ENCODE results near the gene HS3ST3A1. TPM values are rescaled to one million over a fixed set of nuclear protein-coding genes. Genes with fewer than 3 reads are reported as not detected.

HS3ST3A1 gene
- total RNA-seq, 1 donor from 2014 or later, result not detected

- Histone ChIP-seq H3K27me3 (no peaks in the 10 kb centered on the region), H3K36me3 (no peaks in the 10 kb centered on the region), H3K9me3 (no peaks in the 10 kb centered on the region), H3K27ac (no peak overlapping the region), H3K4me3 (no peak overlapping the region), H3K4me1 (no peaks in the 10 kb centered on the region)
- intact Hi-C loops (cut with DNase I), result no loop called here
- TF ChIP-seq CTCF (IDR thresholded peaks at IDR 0.05), result no peak
- no peak for DNase-seq (ENCODE audit: low spot score in 2 of 2)
These were observed 106.3 kb downstream of the HS3ST3A1 start for GRCh38 chr17:13495423-13495822.

- no peaks in the 10 kb centered on the region for H3K4me1 ChIP-seq
- no peak for TF ChIP-seq CTCF (IDR thresholded peaks at IDR 0.05)
- H3K4me3 ChIP-seq, result no peak overlapping the region
- DNase-seq (ENCODE audit: low spot score in 2 of 2), result no peak
- no peaks in the 10 kb centered on the region for H3K9me3 ChIP-seq
- intact Hi-C loops (cut with DNase I), result no loop called here
- H3K27me3 ChIP-seq, result no peaks in the 10 kb centered on the region
- no peaks in the 10 kb centered on the region for H3K36me3 ChIP-seq
- no peak overlapping the region for H3K27ac ChIP-seq
These were observed 109.0 kb downstream of the HS3ST3A1 start for GRCh38 chr17:13492737-13493122.

- no peak for DNase-seq (ENCODE audit: low spot score in 2 of 2)
- no peaks in the 10 kb centered on the region for H3K36me3 ChIP-seq
- TF ChIP-seq CTCF (IDR thresholded peaks at IDR 0.05), result no peak
- H3K27ac ChIP-seq, result no peak overlapping the region
- intact Hi-C loops (cut with DNase I), result no loop called here
- no peaks in the 10 kb centered on the region for H3K27me3 ChIP-seq
- no peaks in the 10 kb centered on the region for H3K4me1 ChIP-seq
- no peaks in the 10 kb centered on the region for H3K9me3 ChIP-seq
- no peak overlapping the region for H3K4me3 ChIP-seq
These were observed 109.6 kb downstream of the HS3ST3A1 start for GRCh38 chr17:13491916-13492736.

- no peaks in the 10 kb centered on the region for H3K36me3 ChIP-seq
- intact Hi-C loops (cut with DNase I), result no loop called here
- no peaks in the 10 kb centered on the region for H3K4me1 ChIP-seq
- no peaks in the 10 kb centered on the region for H3K27me3 ChIP-seq
- DNase-seq (ENCODE audit: low spot score in 2 of 2), result no peak
- H3K27ac ChIP-seq, result no peak overlapping the region
- TF ChIP-seq CTCF (IDR thresholded peaks at IDR 0.05), result no peak
- no peak overlapping the region for H3K4me3 ChIP-seq
- no peaks in the 10 kb centered on the region for H3K9me3 ChIP-seq
These were observed 110.2 kb downstream of the HS3ST3A1 start for GRCh38 chr17:13491491-13491890.

- no peak for TF ChIP-seq CTCF (IDR thresholded peaks at IDR 0.05)
- intact Hi-C loops (cut with DNase I), result no loop called here
- no peak for DNase-seq (ENCODE audit: low spot score in 2 of 2)
- H3K36me3 ChIP-seq, result no peaks in the 10 kb centered on the region
- H3K27ac ChIP-seq, result no peak overlapping the region
- H3K27me3 ChIP-seq, result no peaks in the 10 kb centered on the region
- no peaks in the 10 kb centered on the region for H3K4me1 ChIP-seq
- H3K9me3 ChIP-seq, result no peaks in the 10 kb centered on the region
- H3K4me3 ChIP-seq, result no peak overlapping the region
These were observed 110.7 kb downstream of the HS3ST3A1 start for GRCh38 chr17:13490906-13491482.

All from ascending aorta (tissue), 2 donors.